Measurements from ENCODE around the gene LUM.

LUM gene

GRCh38 chr12:91073426-91073825 lies 37.9 kb downstream of the LUM start:
- no peak for TF ChIP-seq CTCF (IDR thresholded peaks at IDR 0.05; ENCODE audit: low read depth, low read length)
- no peak for DNase-seq (ENCODE audit: low read depth, low spot score)
- H3K4me3 ChIP-seq (ENCODE audit: low read depth, low read length) = no peak overlapping the region
- in situ Hi-C loops (cut with HindIII; ENCODE audit: low sequenced_read_pairs) = no loop called here

GRCh38 chr12:91072931-91073330 lies 38.4 kb downstream of the LUM start:
- TF ChIP-seq CTCF (IDR thresholded peaks at IDR 0.05; ENCODE audit: low read depth, low read length) = no peak
- DNase-seq (ENCODE audit: low read depth, low spot score) = no peak
- in situ Hi-C loops (cut with HindIII; ENCODE audit: low sequenced_read_pairs) = no loop called here
- H3K4me3 ChIP-seq (ENCODE audit: low read depth, low read length) = no peak overlapping the region

- no peak overlapping the region for H3K4me3 ChIP-seq (ENCODE audit: low read depth, low read length)
- no peak for TF ChIP-seq CTCF (IDR thresholded peaks at IDR 0.05; ENCODE audit: low read depth, low read length)
- in situ Hi-C loops (cut with HindIII; ENCODE audit: low sequenced_read_pairs) = no loop called here
- no peak for DNase-seq (ENCODE audit: low read depth, low spot score)
These were observed 40.4 kb downstream of the LUM start for GRCh38 chr12:91070936-91071335.

DNA sequence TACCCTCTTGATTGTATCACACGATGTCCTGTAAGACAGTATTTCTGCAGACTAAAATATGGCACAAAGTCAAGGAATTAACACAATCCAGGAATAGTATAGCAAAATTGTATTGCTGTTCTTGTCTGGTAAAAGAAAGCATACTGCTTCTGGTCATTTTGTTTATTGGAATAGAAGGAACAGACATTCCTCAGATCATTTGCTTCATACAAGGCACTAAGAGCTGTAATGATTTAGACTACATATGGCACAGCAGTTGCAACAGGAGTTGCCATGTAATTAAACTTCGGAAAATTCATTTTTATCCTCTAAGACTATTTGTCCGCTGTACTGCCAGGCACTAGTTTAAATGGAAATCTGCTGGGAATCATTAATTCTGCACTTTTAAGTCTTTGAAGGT lies 45.9 kb downstream of the LUM start:
- no peak for TF ChIP-seq CTCF (IDR thresholded peaks at IDR 0.05; ENCODE audit: low read depth, low read length)
- DNase-seq (ENCODE audit: low read depth, low spot score) = no peak
- in situ Hi-C loops (cut with HindIII; ENCODE audit: low sequenced_read_pairs) = no loop called here
- H3K4me3 ChIP-seq (ENCODE audit: low read depth, low read length) = no peak overlapping the region

DNA sequence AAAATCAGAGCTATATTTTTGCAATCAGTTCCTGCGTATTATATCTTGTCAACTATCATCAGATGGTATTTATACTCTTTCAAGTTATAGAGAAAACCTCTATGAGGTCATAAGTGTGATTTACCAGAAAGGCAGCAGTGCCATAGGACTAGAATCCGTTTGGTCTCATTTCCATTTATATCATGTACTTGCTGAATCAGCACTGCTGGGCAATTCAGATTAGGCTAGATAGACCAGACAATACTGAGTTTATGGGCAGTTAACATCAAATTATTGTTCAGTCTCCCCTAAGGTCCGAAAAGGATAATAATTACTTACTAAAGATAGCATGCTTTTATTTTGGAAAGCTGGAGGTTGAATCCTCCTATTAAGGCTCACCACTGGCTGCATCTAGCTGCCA lies 46.7 kb downstream of the LUM start:
- TF ChIP-seq CTCF (IDR thresholded peaks at IDR 0.05; ENCODE audit: low read depth, low read length) = no peak
- DNase-seq (ENCODE audit: low read depth, low spot score) = no peak
- in situ Hi-C loops (cut with HindIII; ENCODE audit: low sequenced_read_pairs) = no loop called here
- H3K4me3 ChIP-seq (ENCODE audit: low read depth, low read length) = no peak overlapping the region

- H3K4me3 ChIP-seq (ENCODE audit: low read depth, low read length) = no peak overlapping the region
- no peak for TF ChIP-seq CTCF (IDR thresholded peaks at IDR 0.05; ENCODE audit: low read depth, low read length)
- DNase-seq (ENCODE audit: low read depth, low spot score) = no peak
- in situ Hi-C loops (cut with HindIII; ENCODE audit: low sequenced_read_pairs) = no loop called here
These were observed 50.2 kb downstream of the LUM start for GRCh38 chr12:91061091-91061490.

DNA sequence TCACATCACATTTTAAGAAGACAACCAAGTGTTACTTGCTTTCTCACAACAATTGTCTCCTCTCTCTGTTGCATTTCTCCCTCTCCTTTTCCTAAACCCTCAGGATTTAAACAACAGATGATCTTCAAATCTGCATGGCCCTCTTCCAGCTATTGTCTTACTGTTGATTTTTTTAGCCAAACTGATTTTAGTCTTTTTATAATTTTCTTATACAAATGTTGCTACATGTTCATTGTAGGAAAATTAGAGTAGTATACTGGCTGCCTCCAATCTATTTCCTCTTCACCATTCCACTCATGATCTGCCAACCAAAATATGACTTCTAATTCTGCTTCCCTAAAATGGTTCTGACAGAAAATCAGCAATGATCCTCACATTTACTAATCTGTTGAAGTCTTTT lies 52.1 kb downstream of the LUM start:
- no peak for TF ChIP-seq CTCF (IDR thresholded peaks at IDR 0.05; ENCODE audit: low read depth, low read length)
- DNase-seq (ENCODE audit: low read depth, low spot score) = no peak
- H3K4me3 ChIP-seq (ENCODE audit: low read depth, low read length) = no peak overlapping the region
- in situ Hi-C loops (cut with HindIII; ENCODE audit: low sequenced_read_pairs) = no loop called here

Measured in astrocyte of the spinal cord (primary cell).